Thyroid gland (tissue), 4 donors: ENCODE data around the gene GSTO2. TPM values are rescaled to one million over a fixed set of nuclear protein-coding genes. Genes with fewer than 3 reads are reported as not detected.
A peak's percentile ranks its signal among the peaks of the same experiment; 100 is the strongest.

Source experiments
- DNase-seq, 2 donors: peaks; one replicate each; pipeline ENCODE4 v3.0.0-alpha.2; 2019
- H3K27ac ChIP-seq, 3 donors: fragments of 200-600 bp; sonication (generic); 1 replicate in 2 of 3; 2 replicates in 1 of 3; pipeline ENCODE4 v1.5.1; 2016 to 2019; ENCODE audit warnings: mild to moderate bottlenecking in 1 of 3, moderate library complexity in 1 of 3
- H3K27me3 ChIP-seq: fragments of 200-600 bp; sonication (generic); one replicate; pipeline ENCODE4 v1.5.1; 2019
- H3K36me3 ChIP-seq, 2 donors: fragments of 200-600 bp; sonication (generic); one replicate each; pipeline ENCODE4 v1.5.1; 2016 to 2019
- H3K4me1 ChIP-seq, 2 donors: fragments of 200-600 bp; sonication (generic); one replicate each; pipeline ENCODE4 v1.5.1; 2017 to 2019
- H3K4me3 ChIP-seq, 3 donors: fragments of 200-600 bp; sonication (generic); replicated peaks in 1 of 3; 1 replicate in 2 of 3; 2 replicates in 1 of 3; pipeline ENCODE4 v1.5.1; 2016; ENCODE audit warnings: mild to moderate bottlenecking in 1 of 3
- H3K9me3 ChIP-seq: fragments of 200-600 bp; sonication (generic); one replicate; pipeline ENCODE4 v1.5.1; 2017
- CTCF ChIP-seq, 6 experiments: fragments of 200-600 bp in 3 of 6; fragments of 450-650 bp in 3 of 6; sonication (generic) in 3 of 6; IDR thresholded peaks; one replicate each; pipeline ENCODE4 v1.5.1; 2016 to 2019; ENCODE audit warnings: antibody characterized with exemption in 6 of 6, mild to moderate bottlenecking in 2 of 6, inconsistent platforms in 1 of 6, moderate library complexity in 1 of 6
- POLR2A ChIP-seq, 2 donors: fragments of 450-650 bp; IDR thresholded peaks; one replicate each; pipeline ENCODE4 v1.6.1; 2017; ENCODE audit warnings: antibody characterized with exemption in 2 of 2, mild to moderate bottlenecking in 2 of 2, moderate library complexity in 1 of 2
- WGBS, 2 donors: methylation state at CpG; one replicate each; pipeline ENCODE4 v1.1.5; 2017; 5-methylcytosine and 5-hydroxymethylcytosine counted together
- intact Hi-C: fragments of 100-400 bp; cut with DNase I; formaldehyde crosslinking; loops from one replicate; pipeline ENCODE4 v1.15.1; 2023
- total RNA-seq, 4 donors: library from RNA; depleted of rRNA; stranded (reverse); fragments of >200 nt; gene quantifications; one replicate each; pipeline ENCODE4 v1.2.3, GENCODE V29; 2016

The GSTO2 gene
- total RNA-seq, 4 donors from 2014 or later: 7.5 to 16.3 (median 12.8) TPM

GRCh38 chr10:104336821-104337467 lies 68.0 kb downstream of the GSTO2 start:
- H3K4me3 ChIP-seq: peak overlapping the region in 2 of 3 donors; percentile 86 to 92
- H3K27me3 ChIP-seq: no peaks in the 10 kb centered on the region
- intact Hi-C loops: no loop called here
- H3K27ac ChIP-seq: peak overlapping the region; percentile 90 to 99 (median 98)
- H3K9me3 ChIP-seq: no peaks in the 10 kb centered on the region
- WGBS, 2 donors: 22 to 44% methylated on average over 12 of the region's 12 CpGs
- H3K4me1 ChIP-seq: peaks cover 62 to 63% of the 10 kb centered on the region in 2 donors
- TF ChIP-seq POLR2A (IDR thresholded peaks at IDR 0.05) (no peak), CTCF (IDR thresholded peaks at IDR 0.05) (no peak)
- H3K36me3 ChIP-seq: no peaks in the 10 kb centered on the region
- DNase-seq: no peak

- H3K4me1 ChIP-seq: peaks cover 56 to 57% of the 10 kb centered on the region in 2 donors
- intact Hi-C loops: no loop called here
- no peaks in the 10 kb centered on the region for H3K27me3 ChIP-seq
- 8 to 16% methylated on average over 23 of the region's 23 CpGs for WGBS, 2 donors
- H3K9me3 ChIP-seq: no peaks in the 10 kb centered on the region
- H3K27ac ChIP-seq: peak overlapping the region; percentile 90 to 99 (median 98)
- H3K4me3 ChIP-seq: peak overlapping the region; percentile 86 to 100 (median 92)
- no peaks in the 10 kb centered on the region for H3K36me3 ChIP-seq
- peak; percentile 42 to 43 for DNase-seq
- TF ChIP-seq CTCF (IDR thresholded peaks at IDR 0.05) (no peak), POLR2A (IDR thresholded peaks at IDR 0.05) (no peak)
Measured at GRCh38 chr10:104337521-104337984, 68.6 kb downstream of the GSTO2 start.

- TF ChIP-seq CTCF (IDR thresholded peaks at IDR 0.05) (peak in 1 of 6 experiments; percentile 5), POLR2A (IDR thresholded peaks at IDR 0.05) (peak; percentile 51 to 87)
- Histone ChIP-seq H3K9me3 (no peaks in the 10 kb centered on the region), H3K27ac (peak within 1 kb of the TSS; percentile 90 to 99 (median 98)), H3K27me3 (no peaks in the 10 kb centered on the region), H3K4me1 (peaks cover 50 to 51% of the 10 kb centered on the region in 2 donors), H3K4me3 (peak within 1 kb of the TSS; percentile 86 to 100 (median 92)), H3K36me3 (no peaks in the 10 kb centered on the region)
- intact Hi-C loops: no loop called here
- WGBS, 2 donors: 0 to 1% methylated on average over 36 to 62 of the region's 70 CpGs
- peak; percentile 76 to 78 for DNase-seq
Measured at GRCh38 chr10:104337985-104338735, 69.2 kb downstream of the GSTO2 start, which contains the start of gene ITPRIP. TSS of gene ITPRIP (minus strand) at chr10:104338465. CDS start at chr10:104316051, 22,414 bp downstream.

- Histone ChIP-seq H3K4me3 (peak overlapping the region in 1 of 3 donors; percentile 86), H3K9me3 (no peaks in the 10 kb centered on the region), H3K27me3 (no peaks in the 10 kb centered on the region), H3K36me3 (no peaks in the 10 kb centered on the region), H3K27ac (peak overlapping the region; percentile 90 to 99 (median 98)), H3K4me1 (peaks cover 35 to 37% of the 10 kb centered on the region in 2 donors)
- WGBS, 2 donors: 5 to 10% methylated on average over 11 of the region's 11 CpGs
- TF ChIP-seq POLR2A (IDR thresholded peaks at IDR 0.05): peak in 1 of 2 donors; percentile 43
- TF ChIP-seq CTCF (IDR thresholded peaks at IDR 0.05): no peak
- intact Hi-C loops: no loop called here
- DNase-seq: peak; percentile 76 to 80
Measured at GRCh38 chr10:104339469-104340110, 70.6 kb downstream of the GSTO2 start.
